DOHH2 (cell line): ENCODE results near the gene SLC6A12.

Experiments
- EZH2phosphoT487 ChIP-seq: fragments of 200-600 bp; sonication (generic); IDR thresholded peaks from 2 replicates; pipeline ENCODE4 v1.6.1; 2017; ENCODE audit warnings: borderline replicate concordance, mild to moderate bottlenecking, antibody characterized with exemption, low read length, moderate library complexity, mixed read lengths
- TF ChIP-seq, protein P1 (sequence below): fragments of 200-600 bp; sonication (generic); IDR thresholded peaks from one replicate; pipeline ENCODE4 v1.5.1; 2014; ENCODE audit warnings: antibody characterized with exemption, mild to moderate bottlenecking, low read depth, low read length; ENCODE audit not compliant: poor library complexity, severe bottlenecking

DNA sequence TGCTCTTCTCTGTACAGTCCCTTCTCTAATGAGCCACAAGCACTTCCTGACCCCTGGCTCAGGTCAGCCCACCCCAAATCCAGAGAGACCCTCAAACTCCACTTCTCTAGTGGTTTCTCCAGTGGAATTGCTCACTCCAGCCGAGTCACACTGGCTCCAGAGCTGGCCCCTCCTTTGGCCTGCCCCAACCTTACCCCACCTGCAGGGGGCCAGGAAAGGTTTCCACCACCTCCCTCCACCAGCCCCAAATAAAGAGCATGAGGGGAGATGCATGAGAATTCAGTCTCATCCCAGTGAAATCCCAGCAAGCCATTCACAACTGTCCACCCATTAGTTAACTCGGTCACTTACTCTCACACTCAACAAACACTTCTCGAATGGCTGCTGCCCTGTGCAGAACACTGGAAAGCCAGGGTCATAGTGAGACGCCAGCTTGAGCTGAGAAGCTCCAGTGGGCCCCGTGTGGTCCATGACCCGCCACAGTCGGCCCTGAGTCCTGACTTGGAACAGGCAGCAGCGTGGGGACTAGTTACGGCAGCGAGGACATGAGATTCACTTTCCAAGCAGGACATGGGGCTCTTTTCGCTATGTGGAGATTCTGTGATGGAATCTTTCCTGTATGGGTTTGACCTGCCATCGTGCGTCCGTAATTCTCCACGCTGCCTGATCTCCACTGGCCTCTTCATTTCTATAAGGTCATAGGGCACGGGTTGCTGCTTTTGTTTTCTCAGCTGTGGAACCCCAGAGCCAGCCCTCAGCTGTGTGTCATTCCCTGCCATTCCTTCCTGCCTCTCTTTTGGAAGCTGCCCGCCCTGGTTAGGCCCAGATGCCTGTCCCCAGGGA, 44.2 kb downstream of the SLC6A12 start:
- TF ChIP-seq, protein P1, sequence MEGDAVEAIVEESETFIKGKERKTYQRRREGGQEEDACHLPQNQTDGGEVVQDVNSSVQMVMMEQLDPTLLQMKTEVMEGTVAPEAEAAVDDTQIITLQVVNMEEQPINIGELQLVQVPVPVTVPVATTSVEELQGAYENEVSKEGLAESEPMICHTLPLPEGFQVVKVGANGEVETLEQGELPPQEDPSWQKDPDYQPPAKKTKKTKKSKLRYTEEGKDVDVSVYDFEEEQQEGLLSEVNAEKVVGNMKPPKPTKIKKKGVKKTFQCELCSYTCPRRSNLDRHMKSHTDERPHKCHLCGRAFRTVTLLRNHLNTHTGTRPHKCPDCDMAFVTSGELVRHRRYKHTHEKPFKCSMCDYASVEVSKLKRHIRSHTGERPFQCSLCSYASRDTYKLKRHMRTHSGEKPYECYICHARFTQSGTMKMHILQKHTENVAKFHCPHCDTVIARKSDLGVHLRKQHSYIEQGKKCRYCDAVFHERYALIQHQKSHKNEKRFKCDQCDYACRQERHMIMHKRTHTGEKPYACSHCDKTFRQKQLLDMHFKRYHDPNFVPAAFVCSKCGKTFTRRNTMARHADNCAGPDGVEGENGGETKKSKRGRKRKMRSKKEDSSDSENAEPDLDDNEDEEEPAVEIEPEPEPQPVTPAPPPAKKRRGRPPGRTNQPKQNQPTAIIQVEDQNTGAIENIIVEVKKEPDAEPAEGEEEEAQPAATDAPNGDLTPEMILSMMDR = no peak
- no peak for TF ChIP-seq EZH2phosphoT487
